Left ventricle myocardium inferior (tissue), 1 donor: ENCODE results near the gene RAB11FIP2. TPM values are rescaled to one million over a fixed set of nuclear protein-coding genes. Genes with fewer than 3 reads are reported as not detected.

Experiments
- DNase-seq: peaks from one replicate; pipeline ENCODE4 v3.0.0-alpha.2; 2020
- H3K27ac ChIP-seq: fragments of 200-600 bp; replicated peaks from 2 replicates; pipeline ENCODE4 v1.8.0; 2021
- H3K27me3 ChIP-seq: fragments of 200-600 bp; 2 replicates; pipeline ENCODE4 v1.8.0; 2021; ENCODE audit warnings: low read depth
- H3K36me3 ChIP-seq: fragments of 200-600 bp; 2 replicates; pipeline ENCODE4 v1.8.0; 2021
- H3K4me1 ChIP-seq: fragments of 200-600 bp; 2 replicates; pipeline ENCODE4 v1.8.0; 2021
- H3K4me3 ChIP-seq: fragments of 200-600 bp; 2 replicates; pipeline ENCODE4 v1.8.0; 2021; ENCODE audit warnings: mild to moderate bottlenecking, moderate library complexity
- H3K9me3 ChIP-seq: fragments of 200-600 bp; replicated peaks from 2 replicates; pipeline ENCODE4 v1.8.0; 2021
- CTCF ChIP-seq: fragments of 200-600 bp; IDR thresholded peaks from 2 replicates; pipeline ENCODE4 v1.8.0; 2021; ENCODE audit warnings: antibody characterized with exemption, mild to moderate bottlenecking, borderline replicate concordance
- intact Hi-C: fragments of 100-400 bp; cut with micrococcal nuclease; formaldehyde crosslinking; loops from one replicate; pipeline ENCODE4 v1.11.0; 2022
- total RNA-seq: library from RNA; stranded (reverse); fragmentation: NEBNext Ultra II Directional; extraction: Animal tissue kit (Norgen Biotek cat#: 25700); gene quantifications from one replicate; pipeline ENCODE4 v1.2.1, GENCODE V29; 2021
- donor health status: DM: no; HTN: yes; CAD: no; lungs with severe emphysema.

The RAB11FIP2 gene
- total RNA-seq, 1 donor from 2014 or later, result 9.0 TPM

DNA sequence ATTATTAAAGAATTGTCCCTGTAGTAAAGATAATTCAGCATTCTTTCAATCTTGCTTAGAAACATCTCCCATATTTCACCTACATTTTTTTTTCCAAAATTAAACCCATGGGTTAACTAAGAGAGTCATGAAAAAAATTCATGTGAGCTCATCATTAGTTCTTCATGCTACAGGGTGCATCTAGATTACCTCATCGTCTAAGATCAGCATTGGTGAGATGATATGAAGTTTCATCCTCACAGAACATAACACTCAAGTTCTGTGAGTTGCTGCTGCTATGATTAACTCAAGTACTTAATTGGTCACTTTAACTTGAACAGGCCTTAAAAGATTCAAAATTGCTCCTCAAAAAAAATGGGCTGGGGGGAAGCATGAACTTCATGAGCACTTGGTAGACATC is 50.0 kb downstream of the RAB11FIP2 start:
- Histone ChIP-seq H3K27ac (no peak overlapping the region), H3K36me3 (peaks cover 12% of the 10 kb centered on the region), H3K27me3 (no peaks in the 10 kb centered on the region), H3K4me3 (no peak overlapping the region), H3K4me1 (no peaks in the 10 kb centered on the region), H3K9me3 (no peaks in the 10 kb centered on the region)
- intact Hi-C loops, result no loop called here
- no peak for DNase-seq
- no peak for TF ChIP-seq CTCF

- Histone ChIP-seq H3K9me3 (no peaks in the 10 kb centered on the region), H3K4me3 (no peak overlapping the region), H3K36me3 (peaks cover 12% of the 10 kb centered on the region), H3K27me3 (no peaks in the 10 kb centered on the region), H3K4me1 (no peaks in the 10 kb centered on the region), H3K27ac (no peak overlapping the region)
- no peak for DNase-seq
- TF ChIP-seq CTCF, result no peak
- intact Hi-C loops, result no loop called here
Observed at GRCh38 chr10:117994771-117995170, 52.0 kb downstream of the RAB11FIP2 start.

DNA sequence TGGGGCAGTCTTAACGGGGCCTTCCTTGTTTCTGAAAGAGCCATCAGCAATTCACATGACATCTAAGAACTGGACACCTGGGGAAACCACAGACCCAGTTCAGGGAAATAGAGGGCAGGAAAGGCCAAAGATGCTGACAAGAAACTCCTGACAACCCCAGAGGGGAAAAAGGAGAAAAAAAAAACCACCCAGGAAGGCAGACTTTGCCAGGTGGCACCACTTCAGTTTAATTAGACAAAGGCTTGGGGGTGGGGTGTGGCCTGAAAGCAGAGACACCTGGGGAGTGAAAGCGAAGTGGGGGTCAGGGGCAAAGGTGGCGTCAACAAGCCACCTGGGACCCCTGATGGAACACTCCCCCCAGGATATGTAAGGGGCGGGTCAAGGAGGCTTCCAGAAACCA is 53.6 kb downstream of the RAB11FIP2 start:
- H3K36me3 ChIP-seq, result peaks cover 12% of the 10 kb centered on the region
- no peak for DNase-seq
- H3K27me3 ChIP-seq, result no peaks in the 10 kb centered on the region
- no peak overlapping the region for H3K4me3 ChIP-seq
- no peaks in the 10 kb centered on the region for H3K9me3 ChIP-seq
- H3K27ac ChIP-seq, result no peak overlapping the region
- H3K4me1 ChIP-seq, result no peaks in the 10 kb centered on the region
- TF ChIP-seq CTCF, result no peak
- intact Hi-C loops, result no loop called here

- Histone ChIP-seq H3K27me3 (no peaks in the 10 kb centered on the region), H3K4me1 (no peaks in the 10 kb centered on the region), H3K4me3 (no peak overlapping the region), H3K36me3 (peaks cover 7% of the 10 kb centered on the region), H3K27ac (no peak overlapping the region), H3K9me3 (peaks cover 6% of the 10 kb centered on the region)
- DNase-seq, result no peak
- intact Hi-C loops, result no loop called here
- no peak for TF ChIP-seq CTCF
Observed at GRCh38 chr10:117991701-117992100, 55.0 kb downstream of the RAB11FIP2 start.

DNA sequence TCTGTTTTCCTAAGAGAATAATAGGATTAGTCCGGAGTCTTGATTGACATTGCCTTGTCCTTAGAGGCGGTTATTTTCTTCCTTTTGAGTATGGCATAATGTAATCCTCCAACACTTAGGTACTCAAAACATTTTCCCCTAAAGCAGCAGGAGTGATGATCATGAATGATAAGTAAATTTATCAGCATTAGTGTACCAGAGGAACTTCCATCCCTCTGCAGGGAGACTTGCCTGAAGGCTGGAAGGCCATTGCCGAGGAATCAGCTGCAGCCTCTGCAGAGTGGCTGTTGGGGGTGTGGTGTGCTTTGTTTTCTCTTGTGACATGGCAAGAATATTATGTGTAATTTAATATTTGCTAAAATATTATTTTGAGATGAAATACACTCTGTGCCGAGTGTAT is 56.8 kb downstream of the RAB11FIP2 start:
- Histone ChIP-seq H3K27me3 (no peaks in the 10 kb centered on the region), H3K9me3 (peaks cover 11% of the 10 kb centered on the region), H3K4me1 (no peaks in the 10 kb centered on the region), H3K27ac (no peak overlapping the region), H3K4me3 (no peak overlapping the region), H3K36me3 (no peaks in the 10 kb centered on the region)
- intact Hi-C loops, result no loop called here
- TF ChIP-seq CTCF, result no peak
- DNase-seq, result no peak

DNA sequence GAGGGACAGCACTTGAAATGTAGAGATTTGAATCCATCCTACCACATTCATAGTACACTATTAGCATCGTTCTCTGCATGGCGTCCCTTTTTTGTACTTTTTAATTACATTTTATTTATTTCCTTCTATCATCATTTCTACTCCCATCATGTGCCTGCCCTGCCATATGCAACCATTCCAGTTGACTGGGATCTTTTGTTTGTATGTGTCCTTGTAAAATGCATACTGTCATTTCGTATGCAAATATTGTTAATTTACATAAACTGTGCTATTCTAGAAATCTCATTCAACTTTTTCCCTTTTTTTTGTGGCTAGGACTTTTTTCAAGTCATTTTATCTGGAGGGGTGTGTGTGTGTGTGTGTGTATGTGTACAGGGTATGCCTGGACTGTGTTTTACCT is 57.9 kb downstream of the RAB11FIP2 start:
- no peak for TF ChIP-seq CTCF
- Histone ChIP-seq H3K27ac (no peak overlapping the region), H3K4me3 (no peak overlapping the region), H3K36me3 (no peaks in the 10 kb centered on the region), H3K9me3 (peaks cover 11% of the 10 kb centered on the region), H3K4me1 (no peaks in the 10 kb centered on the region), H3K27me3 (no peaks in the 10 kb centered on the region)
- DNase-seq, result no peak
- intact Hi-C loops, result no loop called here
